Daoy (cell line): Measurements from ENCODE around the gene XIRP2. TPM values are rescaled to one million over a fixed set of nuclear protein-coding genes. Genes with fewer than 3 reads are reported as not detected.
"Not testable (repeated sequence)": the region's sequence is repeated elsewhere in the genome, so short reads cannot be mapped to it uniquely, and the experiment has no call there.

Experiments used
- DNase-seq: peaks from one replicate; pipeline ENCODE4 v3.0.0-alpha.2; 2015; ENCODE audit warnings: low read depth
- total RNA-seq: library from RNA; depleted of rRNA; stranded (reverse); fragments of >200 nt; shearing (Covaris generic); gene quantifications from 2 replicates; pipeline ENCODE4 v1.2.3, GENCODE V29; 2014

XIRP2 gene
- total RNA-seq, 1 experiment from 2014 or later: not detected

DNA sequence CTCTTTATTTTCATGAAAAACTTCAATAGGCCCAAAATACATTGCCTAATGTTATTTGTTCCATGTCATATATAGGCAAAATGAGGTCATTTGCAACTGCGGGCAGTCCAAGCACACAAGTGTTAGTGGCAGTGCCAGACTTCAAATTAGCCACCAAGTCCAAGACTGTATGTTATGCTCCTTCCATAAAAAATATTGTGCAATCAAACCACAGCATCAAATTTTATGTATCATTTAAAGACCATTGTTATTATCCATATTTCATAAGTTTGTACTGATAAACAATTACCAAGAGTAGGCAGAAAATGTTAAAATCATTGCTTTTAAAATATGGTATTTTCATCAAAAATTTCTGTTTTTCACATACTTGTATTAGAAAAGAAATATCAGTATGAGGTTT, 54.1 kb downstream of the XIRP2 start:
- DNase-seq: no peak

DNA sequence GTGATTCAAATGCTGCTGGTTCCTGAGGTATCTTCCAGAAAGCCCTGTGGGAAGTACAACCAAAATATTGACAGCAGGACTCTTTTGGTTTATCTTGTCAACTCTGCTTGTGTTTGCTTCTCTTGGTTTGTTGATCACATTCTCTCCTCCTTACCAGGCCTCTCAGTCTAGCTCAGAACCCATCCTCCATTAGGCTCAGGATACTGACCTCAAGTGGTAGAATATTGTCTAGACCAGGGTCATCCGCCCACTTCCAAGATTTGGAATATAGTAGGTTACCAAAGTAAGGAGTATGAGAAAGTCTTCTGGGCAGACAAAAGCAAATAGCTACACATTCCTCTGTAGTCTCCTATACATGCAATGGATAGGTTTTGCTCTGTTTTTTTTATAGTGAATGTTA, 56.6 kb downstream of the XIRP2 start:
- no peak for DNase-seq

DNA sequence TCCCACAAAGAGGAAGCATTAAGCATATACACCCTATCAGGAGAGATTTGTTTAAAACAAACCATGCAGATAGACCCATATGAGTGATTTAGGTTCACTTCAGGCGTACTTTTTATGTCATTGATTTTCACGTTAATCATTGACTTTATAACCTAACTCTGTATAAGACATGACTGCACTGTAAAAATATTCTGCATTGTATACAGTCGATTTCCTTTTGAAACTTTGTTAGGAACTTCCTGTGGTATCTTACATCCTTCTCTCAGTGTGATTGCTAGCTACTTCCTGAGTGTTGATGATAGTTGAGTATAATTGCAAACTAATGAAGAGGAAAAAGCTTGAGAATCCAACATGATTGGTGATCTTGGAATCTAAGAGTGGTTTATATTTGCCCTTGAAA, 69.4 kb downstream of the XIRP2 start:
- no peak for DNase-seq

DNA sequence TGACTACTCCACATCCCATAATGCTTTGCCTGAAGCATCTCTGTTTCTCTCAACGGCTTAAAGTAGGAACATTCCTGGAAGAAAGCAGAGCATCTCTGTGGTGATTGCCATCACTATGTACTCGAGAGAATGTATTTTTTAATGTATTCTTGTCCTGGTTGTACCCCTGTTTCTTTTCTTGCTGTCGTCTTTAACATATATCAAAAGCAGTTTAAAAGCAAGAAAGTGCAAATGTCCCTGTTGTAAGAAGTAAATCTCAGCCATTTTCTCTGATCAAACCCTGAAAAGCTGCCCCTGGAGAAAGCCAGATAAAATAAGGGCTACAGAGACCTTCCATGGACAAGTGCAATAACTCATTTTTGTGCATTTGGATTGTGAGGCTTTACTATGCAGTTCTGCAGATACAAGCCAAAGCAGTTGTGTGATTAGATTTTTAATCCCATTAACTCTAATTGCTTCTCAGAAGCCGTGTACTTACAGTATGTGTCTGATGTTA, 70.8 kb downstream of the XIRP2 start:
- no peak for DNase-seq

DNA sequence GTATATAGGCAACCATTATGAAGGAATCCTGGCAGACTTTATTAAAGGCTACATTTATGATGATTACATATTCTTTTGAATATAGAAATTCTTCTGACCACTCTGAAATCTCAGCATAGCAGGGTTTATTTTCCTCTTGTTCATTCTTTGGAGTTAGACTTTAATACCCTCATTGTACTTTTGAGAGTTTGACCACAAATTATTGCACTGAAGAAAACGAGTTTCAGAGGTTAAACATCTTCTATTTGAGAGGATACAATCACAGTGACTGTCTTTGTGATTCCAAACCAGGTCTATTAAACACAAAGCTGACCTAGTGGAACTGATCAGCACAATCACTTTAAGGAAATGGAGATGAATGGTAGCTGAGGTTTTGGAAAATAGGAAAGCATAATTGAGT, 71.3 kb downstream of the XIRP2 start:
- no peak for DNase-seq

DNA sequence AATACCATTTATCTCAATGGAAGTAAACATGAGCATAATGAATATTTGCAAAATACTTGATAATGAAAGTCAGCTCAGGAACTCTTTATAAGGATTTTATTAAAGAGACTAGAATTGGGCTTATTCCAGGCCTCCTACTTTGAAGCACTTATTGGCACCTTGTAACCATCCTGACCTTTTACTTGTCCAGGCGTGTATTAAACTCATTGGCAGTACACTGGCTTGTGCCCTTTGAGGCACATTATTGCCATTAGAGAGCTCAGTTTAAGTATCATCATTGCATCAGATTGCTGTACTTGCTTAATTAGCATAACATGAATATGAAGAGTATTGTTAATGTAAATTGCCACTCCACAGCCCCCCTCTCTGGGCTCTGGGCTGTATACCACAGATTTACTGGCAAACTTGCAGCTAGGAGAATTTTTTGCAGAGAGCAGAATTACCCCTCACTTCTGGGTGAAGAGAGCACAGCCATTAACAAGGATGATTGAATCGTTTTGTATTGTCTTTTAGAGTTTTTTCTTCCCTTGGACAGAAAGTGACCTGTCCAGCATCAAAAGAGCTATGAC, 72.5 kb downstream of the XIRP2 start:
- DNase-seq: no peak

DNA sequence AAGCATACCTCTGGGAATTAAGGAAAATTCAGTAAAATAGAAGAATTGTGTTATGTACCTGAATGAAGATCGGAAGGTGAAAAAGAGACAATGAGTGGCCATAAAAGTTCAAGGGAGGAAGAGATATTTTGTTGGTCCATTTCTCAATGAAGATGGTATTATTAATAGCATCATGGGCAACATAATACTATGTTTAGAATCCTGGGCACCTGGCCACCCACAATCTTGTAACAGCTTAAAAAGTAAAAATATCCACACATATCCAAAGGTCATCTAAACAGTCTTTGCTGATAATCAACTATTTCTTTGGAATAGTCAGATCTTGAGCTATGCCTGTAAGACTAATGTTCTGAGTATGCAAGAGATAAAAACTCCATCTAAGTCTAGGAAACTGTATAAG, 73.7 kb downstream of the XIRP2 start:
- DNase-seq: no peak

DNA sequence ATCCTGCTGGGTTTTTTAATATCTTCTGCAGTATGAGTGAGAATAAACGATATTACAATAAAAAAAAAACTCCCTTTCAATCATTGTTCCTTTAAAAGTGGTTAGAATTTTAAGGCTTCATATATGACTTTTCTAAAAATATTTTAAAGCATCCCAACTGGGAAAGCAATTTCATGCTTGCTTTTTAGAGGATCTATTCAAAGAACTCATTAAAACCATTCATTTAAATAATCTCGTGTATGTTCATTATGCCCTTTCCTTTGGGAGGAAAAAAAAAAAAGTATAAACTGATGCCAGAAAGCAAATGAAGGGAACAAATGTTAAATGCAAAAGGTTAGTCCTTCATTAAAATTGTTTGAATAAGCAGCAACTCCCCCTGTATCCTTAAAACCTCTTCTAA, 81.2 kb downstream of the XIRP2 start:
- no peak for DNase-seq

DNA sequence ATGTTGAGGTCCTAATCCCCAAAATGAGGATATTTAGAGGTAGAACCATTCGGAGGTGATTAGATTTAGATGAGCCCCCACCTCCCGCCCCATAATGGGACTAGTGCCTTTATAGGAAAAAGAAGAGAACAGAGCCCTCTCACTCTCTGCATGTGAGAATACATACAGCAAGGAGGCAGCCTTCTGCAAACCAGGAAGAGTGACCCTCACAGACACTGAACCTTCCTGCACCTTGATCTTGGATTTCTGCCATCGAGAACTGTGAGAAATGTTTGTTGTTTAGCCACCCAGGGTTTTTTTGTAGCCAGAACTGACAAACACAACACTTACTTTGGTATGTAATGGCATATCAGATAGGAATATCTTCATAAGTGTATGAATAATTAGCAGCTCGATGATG, 83.7 kb downstream of the XIRP2 start:
- no peak for DNase-seq

DNA sequence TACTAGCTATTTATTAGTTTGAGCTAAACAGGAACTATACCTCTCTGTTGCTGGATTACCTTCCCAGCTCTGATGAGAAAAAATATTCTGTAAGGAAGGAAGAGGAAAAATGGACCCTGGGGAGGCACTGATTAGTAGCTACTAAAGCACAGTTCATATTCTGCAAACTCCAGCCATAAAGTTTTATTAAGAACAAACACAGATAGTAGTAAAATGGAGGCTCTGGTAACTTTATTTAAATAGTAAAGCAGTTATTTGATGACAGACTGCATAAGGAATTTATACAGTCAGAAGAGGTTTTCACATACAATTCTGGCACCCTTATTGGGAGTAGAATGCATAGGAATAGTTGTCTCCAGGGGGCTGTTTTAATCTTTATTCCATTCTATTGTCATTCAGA, 84.1 kb downstream of the XIRP2 start:
- no peak for DNase-seq

DNA sequence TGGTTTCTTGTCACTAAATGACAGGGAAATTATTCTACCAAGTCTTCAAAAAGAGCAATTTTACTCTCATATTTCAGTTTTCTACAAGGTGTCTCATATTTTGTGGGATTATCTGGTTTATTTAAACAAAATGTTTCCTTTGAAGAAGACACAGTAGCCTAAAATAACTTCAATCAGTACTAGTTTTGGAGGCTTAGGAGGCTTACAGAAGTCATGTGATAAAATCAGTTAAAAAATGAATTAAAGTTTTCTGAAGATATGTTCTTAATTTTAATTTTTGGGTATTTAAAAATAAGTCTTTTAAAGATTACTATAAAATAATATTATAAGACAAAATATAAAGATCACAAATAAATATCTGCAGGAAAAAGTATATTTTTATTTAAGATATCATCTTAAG, 95.9 kb downstream of the XIRP2 start:
- no peak for DNase-seq

DNA sequence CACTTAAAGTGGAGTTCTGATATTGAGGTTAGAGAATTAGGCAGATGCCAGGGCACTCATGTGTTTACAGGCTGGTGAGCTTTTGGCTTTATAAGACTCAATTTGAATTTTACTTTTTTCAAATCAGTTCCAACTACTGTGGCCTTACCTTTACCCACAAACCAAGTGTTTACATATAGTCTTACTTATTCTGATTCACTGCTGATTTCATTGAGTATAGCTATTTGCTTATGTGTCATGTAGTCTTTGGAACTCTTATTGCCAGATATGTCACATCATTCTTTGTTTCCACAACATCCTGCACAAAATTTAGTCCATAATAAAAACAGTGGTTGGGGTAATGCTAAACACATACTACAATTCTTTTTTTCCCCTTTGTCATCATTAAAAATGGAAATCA, 96.5 kb downstream of the XIRP2 start:
- no peak for DNase-seq

DNA sequence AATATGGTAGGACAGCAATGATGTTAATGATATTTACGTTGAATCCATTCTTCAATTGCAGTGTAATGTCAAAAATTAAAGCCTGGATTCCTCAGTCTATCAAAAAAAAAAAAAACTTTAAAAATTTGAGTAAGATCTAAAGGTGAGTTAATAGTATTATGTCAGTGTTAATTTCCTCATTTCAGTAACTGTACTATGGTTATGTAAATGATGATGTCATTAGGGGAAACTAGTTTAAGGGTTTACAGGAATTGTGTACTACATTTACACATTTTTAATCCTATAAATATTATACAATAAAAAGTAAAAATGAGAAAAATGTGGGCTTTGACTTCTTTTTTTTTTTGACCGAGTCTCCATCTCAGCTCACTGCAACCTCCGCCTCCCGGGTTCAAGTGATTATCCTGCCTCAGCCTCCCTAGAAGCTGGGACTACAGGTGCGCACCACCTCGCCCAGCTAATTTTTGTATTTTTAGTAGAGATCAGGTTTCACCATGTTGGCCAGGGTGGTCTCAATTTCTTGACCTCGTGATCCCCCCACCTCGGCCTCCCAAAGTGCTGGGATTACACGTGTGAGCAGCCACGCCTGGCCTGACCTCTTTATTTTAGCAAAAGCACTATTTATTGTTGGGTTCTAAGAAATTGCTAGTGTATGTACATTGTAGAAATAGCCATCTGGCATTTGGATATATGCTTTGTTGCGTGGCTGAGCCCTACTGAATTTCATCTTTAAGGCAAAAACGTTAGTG, 106.5 kb downstream of the XIRP2 start:
- DNase-seq: no peak

DNA sequence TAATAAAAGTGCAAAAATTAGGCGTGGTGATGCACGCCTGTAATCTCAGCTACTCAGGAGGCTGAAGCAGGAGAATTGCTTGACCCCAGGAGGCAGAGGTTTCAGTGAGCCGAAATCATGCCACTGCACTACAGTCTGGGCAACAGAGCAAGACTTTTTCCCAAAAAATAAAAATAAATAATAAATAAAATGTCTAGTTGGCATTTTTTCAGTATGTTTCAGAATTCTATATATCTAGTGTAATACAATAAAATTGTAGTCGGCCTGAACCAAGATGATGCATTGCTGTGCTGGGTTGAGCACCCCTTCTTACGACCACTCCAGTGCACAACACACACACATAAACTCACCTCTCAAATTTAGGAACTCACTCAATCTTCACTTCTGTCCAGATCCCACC, 108.2 kb downstream of the XIRP2 start:
- no peak for DNase-seq

DNA sequence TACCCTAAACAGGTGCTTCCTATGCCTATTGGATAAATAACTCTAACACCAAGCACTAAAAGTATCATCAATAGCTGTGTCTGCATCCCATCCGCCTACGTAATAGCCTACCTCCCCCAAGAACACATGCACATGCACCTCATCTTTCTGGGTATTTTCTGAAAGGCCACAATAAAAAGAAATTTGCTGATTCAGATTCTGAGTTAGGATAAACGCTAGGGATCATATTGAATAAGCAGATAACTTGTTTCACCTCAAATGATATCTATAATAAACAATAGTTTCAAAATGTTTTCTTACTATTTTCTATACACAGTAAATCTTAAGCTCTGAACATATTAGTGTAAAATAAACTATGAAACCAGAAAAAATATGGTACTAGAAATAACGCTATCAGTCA, 112.9 kb downstream of the XIRP2 start:
- no peak for DNase-seq

DNA sequence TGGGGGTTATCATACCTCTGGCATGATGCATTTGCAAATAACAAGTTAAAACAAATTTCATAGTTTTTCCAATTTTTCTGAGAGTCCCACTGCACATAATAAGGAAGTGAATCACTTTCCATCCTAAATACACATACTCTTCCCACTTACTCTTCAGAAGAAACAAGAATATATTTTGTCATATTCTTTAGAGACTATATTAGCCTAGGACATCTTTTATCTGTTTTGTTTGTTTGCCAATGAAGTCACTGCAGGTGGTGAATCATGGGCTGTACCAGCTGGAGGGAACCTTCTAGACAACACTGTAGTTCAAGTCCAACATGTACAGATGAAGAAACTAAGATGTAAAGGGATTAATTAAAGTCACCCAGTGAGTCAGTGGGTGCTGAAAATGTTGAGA, 116.8 kb downstream of the XIRP2 start:
- no peak for DNase-seq

DNA sequence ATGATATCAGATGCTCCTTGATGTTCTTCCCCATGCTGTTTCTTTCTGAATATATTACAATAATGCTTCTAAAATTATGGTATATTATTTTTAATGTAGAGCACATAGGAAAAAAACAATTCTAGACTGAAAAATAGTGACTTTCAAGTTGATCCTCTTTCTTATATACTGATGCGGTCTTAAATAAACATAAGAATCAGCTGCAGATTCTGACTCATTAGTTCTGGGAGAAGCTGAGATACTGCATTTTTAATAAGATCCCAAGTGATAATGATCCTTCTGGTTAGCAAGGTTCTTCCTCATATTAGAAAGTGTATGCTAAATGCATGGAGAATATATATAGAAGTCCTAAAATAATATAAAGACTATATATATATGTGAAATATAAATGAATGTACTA, 124.9 kb downstream of the XIRP2 start:
- no peak for DNase-seq

DNA sequence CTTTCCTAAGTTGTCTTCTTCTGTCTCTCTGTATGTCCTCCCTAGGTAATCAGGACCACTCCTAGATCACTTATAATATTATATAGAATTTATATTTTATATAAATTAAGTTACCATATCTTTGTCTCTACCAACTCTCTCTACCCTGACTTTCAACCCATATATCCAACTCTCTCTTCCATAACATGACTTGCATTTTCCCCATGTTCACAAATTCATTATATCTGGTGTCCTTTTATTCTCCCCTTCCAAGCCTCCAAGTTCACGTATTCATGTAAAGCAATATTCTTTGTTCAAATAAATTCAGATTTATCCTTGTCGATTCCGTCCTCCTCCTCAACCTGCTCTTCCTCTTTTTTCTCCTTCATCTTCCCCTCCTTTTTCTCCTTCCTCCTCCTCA, 127.5 kb downstream of the XIRP2 start:
- DNase-seq: no peak

DNA sequence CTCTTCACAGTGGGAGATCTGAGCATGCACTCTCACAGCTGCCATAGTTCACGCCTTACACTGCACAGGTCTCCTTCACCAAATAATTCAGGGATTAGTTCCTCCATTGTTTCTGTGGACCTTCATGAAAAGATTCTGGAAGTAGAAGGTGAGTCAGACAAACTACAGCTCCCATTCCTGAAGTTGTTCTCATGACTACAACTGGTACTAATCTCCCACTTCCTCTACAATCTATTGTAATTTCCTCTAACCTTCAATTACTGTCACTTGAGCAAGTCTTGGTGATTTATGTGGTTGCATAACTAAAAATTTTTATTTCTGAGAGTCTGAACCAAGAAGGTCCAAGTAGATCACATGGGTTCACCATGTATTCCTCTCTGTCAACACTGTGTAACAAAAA, 128.7 kb downstream of the XIRP2 start:
- DNase-seq: no peak

DNA sequence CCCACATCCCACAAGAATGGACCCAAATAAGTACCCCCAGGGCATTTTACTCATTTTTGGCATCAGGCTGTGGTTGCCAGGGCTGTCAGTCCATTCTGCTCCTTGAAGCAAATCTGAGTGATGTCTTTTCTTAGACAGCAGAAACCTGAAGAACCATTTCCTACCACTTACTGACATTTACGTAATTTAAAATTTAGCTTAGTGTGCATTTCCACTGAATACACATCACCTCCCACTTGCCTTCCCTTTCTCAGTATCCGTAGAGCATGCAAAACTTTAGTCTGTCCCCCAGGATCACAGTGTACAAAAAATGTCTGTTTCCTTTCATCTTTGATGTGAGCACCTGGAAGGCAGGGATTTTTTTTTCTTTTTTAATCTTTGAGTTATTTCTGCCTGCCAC, 130.3 kb downstream of the XIRP2 start:
- no peak for DNase-seq

DNA sequence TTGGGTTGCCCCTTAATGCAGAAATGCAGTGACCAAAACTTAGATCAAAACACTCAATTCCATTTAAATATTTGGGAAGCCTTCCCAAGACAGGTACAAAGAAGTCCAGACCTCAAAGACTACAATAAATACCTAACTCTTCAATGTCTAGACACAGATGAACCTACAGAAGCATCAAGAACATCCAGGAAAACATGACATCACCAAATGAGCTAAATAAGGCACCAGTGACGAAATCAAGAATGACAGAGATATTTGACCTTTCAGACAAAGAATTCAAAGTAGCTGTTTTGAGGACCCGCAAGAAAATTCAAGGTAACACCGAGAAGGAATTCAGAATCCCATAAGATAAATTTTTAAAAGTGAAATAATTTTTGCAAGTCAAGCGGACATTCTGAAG, 140.2 kb downstream of the XIRP2 start:
- no peak for DNase-seq

DNA sequence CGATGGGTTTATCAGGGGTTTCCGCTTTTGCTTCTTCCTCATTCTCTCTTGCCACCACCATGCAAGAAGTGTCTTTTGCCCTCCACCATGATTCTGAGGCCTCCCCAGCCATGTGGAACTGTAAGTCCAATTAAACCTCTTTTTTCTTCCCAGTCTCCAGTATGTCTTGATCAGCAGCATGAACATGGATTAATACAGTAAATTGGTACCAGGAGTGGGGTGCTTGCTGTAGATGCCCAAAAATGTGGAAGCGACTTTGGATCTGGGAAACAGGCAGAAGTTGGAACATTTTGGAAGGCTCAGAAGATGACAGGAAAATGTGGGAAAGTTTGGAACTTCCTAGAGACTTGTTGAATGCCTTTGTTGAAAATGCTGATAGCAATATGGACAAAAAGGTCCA, 146.7 kb downstream of the XIRP2 start:
- not testable (repeated sequence) for DNase-seq

DNA sequence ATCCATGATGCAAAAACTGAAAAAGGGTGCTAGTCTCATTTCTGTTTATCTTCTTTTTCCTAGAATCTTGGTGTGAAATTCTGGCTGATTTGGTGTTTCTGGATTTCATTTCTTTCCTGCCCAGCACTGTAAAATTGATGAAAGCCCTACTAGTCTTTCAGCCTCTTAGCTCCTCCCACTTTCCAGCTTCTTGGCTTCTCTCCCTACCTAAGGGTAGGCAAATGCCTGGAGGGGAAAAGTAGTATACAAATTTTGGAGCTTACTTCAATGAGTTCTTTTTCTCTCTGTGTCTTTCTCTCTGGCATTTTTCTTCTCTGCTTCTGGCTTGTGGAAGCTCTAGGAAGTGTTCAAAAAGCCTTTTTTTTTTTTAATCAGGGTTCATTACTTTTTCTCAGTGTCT, 160.5 kb downstream of the XIRP2 start:
- DNase-seq: no peak

DNA sequence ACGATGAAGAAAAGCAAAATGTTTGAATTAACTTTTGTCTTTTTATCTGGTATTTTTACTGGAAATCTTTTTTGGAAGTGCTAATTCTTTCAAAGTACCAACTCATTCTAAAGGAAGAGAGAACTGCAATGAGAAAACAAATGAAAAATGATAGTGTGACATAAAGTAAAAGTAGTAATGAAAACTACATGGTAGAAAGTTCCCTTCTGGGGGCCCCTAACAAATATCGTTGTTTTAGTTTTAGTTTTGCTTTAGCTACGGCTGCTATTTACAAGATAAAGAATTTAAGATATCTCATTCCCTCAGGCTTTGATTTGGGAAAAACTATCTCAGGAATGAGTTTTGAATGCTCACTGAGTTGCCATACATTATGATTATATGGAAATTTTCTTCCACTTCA, 161.4 kb downstream of the XIRP2 start:
- no peak for DNase-seq
